ENCODE data around the gene PHF5A.

GRCh38 chr22:41512421-41513194 lies 44.1 kb upstream of the PHF5A start:
- TF ChIP-seq CTCF (IDR thresholded peaks at IDR 0.05) (no peak), POLR2A (IDR thresholded peaks at IDR 0.05) (no peak)

Measured in ovary (tissue), 3 donors.